Measurements from ENCODE around the gene AHNAK2.

Gene AHNAK2

DNA sequence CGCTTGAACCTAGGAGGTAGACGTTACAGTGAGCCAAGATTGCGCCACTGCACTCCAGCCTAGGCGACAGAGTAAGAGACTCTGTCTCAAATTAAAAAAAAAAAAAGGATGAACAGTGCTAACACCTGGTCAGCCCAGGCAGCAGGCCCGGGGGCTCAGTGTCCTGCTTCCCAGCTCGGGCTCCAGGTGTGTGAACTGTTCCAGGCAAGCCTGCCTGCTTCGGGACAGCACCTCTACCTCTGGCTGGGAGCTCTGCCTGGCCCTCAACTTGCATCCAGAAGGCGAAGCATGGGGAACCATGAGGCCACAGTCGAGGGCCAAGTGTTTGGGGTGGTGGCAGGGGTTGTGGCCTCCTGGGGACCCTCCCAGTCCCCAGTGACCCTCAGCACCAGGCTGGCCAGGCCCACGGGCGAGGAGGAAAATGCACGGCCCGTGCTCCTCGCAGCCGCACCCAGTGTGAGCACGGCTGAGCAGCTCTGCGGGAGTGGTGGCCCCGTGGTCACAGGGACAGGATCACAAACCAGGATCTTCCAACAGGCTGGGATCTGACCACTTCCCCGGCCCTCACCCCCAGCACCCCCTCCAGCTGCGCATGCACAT is 27.3 kb upstream of the AHNAK2 start:
- peaks cover 45% of the 10 kb centered on the region for H3K36me3 ChIP-seq (ENCODE audit: insufficient read depth, low read length)
- no peak overlapping the region for H3K27ac ChIP-seq (ENCODE audit: low read depth, low read length, poor library complexity, severe bottlenecking)
- H3K4me3 ChIP-seq (ENCODE audit: low read depth, low read length, poor library complexity, severe bottlenecking): no peak overlapping the region
- no peak overlapping the region for H3K9ac ChIP-seq (ENCODE audit: low read length)
- no peaks in the 10 kb centered on the region for H4K20me1 ChIP-seq (ENCODE audit: insufficient read depth, low read length)
- no peaks in the 10 kb centered on the region for H3K9me3 ChIP-seq (ENCODE audit: low read length)
- no peaks in the 10 kb centered on the region for H3F3A ChIP-seq (ENCODE audit: insufficient read depth, low read length)
- H3K27me3 ChIP-seq (ENCODE audit: insufficient read depth, low read length): no peaks in the 10 kb centered on the region
- TF ChIP-seq, protein P1, sequence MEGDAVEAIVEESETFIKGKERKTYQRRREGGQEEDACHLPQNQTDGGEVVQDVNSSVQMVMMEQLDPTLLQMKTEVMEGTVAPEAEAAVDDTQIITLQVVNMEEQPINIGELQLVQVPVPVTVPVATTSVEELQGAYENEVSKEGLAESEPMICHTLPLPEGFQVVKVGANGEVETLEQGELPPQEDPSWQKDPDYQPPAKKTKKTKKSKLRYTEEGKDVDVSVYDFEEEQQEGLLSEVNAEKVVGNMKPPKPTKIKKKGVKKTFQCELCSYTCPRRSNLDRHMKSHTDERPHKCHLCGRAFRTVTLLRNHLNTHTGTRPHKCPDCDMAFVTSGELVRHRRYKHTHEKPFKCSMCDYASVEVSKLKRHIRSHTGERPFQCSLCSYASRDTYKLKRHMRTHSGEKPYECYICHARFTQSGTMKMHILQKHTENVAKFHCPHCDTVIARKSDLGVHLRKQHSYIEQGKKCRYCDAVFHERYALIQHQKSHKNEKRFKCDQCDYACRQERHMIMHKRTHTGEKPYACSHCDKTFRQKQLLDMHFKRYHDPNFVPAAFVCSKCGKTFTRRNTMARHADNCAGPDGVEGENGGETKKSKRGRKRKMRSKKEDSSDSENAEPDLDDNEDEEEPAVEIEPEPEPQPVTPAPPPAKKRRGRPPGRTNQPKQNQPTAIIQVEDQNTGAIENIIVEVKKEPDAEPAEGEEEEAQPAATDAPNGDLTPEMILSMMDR (IDR thresholded peaks at IDR 0.05; ENCODE audit: low read length): no peak
- TF ChIP-seq EZH2 (IDR thresholded peaks at IDR 0.05; ENCODE audit: borderline replicate concordance, low read length): no peak
- H3K4me2 ChIP-seq (ENCODE audit: low read length): no peak overlapping the region
- H2AFZ ChIP-seq (ENCODE audit: low read length): no peak overlapping the region
- H3K9me2 ChIP-seq (ENCODE audit: low read depth, low read length): no peaks in the 10 kb centered on the region
- H3K79me2 ChIP-seq (ENCODE audit: insufficient read depth, low read length): peaks cover 13% of the 10 kb centered on the region
- H3K4me1 ChIP-seq (ENCODE audit: insufficient read depth, low read length, severe bottlenecking): no peaks in the 10 kb centered on the region

DNA sequence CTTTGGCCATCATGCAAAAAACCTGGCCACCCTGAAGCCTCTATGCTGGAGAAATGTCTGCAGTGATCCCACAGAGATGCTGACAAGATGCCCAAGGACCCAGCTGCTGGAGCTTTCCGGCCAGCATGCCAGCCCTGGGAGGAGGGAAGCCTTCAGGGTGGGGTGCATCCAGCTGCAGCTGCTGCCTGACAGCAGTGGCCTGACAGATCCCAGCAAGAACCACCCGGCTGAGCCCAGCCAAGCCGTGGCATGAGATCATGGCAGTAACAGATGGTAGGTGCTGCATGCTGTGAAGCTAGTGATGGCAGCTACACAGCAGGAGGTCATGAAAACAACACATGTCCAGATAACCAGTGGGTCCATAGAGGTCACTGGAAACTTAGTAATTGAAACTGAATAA is 21.2 kb upstream of the AHNAK2 start:
- H3K79me2 ChIP-seq (ENCODE audit: insufficient read depth, low read length): no peaks in the 10 kb centered on the region
- TF ChIP-seq, protein P1 (IDR thresholded peaks at IDR 0.05; ENCODE audit: low read length): no peak
- no peak for TF ChIP-seq EZH2 (IDR thresholded peaks at IDR 0.05; ENCODE audit: borderline replicate concordance, low read length)
- H3K36me3 ChIP-seq (ENCODE audit: insufficient read depth, low read length): 0 out of 2 replicates have a peak, but pooled peaks cover 3% of the 10 kb centered on the region
- no peak overlapping the region for H3K9ac ChIP-seq (ENCODE audit: low read length)
- no peak overlapping the region for H3K4me3 ChIP-seq (ENCODE audit: low read depth, low read length, poor library complexity, severe bottlenecking)
- H3K4me2 ChIP-seq (ENCODE audit: low read length): no peak overlapping the region
- no peaks in the 10 kb centered on the region for H3K27me3 ChIP-seq (ENCODE audit: insufficient read depth, low read length)
- no peak overlapping the region for H3K27ac ChIP-seq (ENCODE audit: low read depth, low read length, poor library complexity, severe bottlenecking)
- no peaks in the 10 kb centered on the region for H3K9me2 ChIP-seq (ENCODE audit: low read depth, low read length)
- no peaks in the 10 kb centered on the region for H4K20me1 ChIP-seq (ENCODE audit: insufficient read depth, low read length)
- no peak overlapping the region for H2AFZ ChIP-seq (ENCODE audit: low read length)
- H3F3A ChIP-seq (ENCODE audit: insufficient read depth, low read length): no peaks in the 10 kb centered on the region
- H3K4me1 ChIP-seq (ENCODE audit: insufficient read depth, low read length, severe bottlenecking): no peaks in the 10 kb centered on the region
- H3K9me3 ChIP-seq (ENCODE audit: low read length): no peaks in the 10 kb centered on the region

GRCh38 chr14:104998801-104999200 is 20.6 kb upstream of the AHNAK2 start:
- no peaks in the 10 kb centered on the region for H3K9me3 ChIP-seq (ENCODE audit: low read length)
- no peak overlapping the region for H3K9ac ChIP-seq (ENCODE audit: low read length)
- TF ChIP-seq EZH2 (IDR thresholded peaks at IDR 0.05; ENCODE audit: borderline replicate concordance, low read length): no peak
- TF ChIP-seq, protein P1 (IDR thresholded peaks at IDR 0.05; ENCODE audit: low read length): no peak
- H2AFZ ChIP-seq (ENCODE audit: low read length): no peak overlapping the region
- H3K4me3 ChIP-seq (ENCODE audit: low read depth, low read length, poor library complexity, severe bottlenecking): no peak overlapping the region
- H3K4me1 ChIP-seq (ENCODE audit: insufficient read depth, low read length, severe bottlenecking): peaks cover 2% of the 10 kb centered on the region
- H3K27me3 ChIP-seq (ENCODE audit: insufficient read depth, low read length): no peaks in the 10 kb centered on the region
- no peaks in the 10 kb centered on the region for H4K20me1 ChIP-seq (ENCODE audit: insufficient read depth, low read length)
- no peaks in the 10 kb centered on the region for H3K9me2 ChIP-seq (ENCODE audit: low read depth, low read length)
- H3K27ac ChIP-seq (ENCODE audit: low read depth, low read length, poor library complexity, severe bottlenecking): no peak overlapping the region
- H3K4me2 ChIP-seq (ENCODE audit: low read length): no peak overlapping the region
- H3K79me2 ChIP-seq (ENCODE audit: insufficient read depth, low read length): no peaks in the 10 kb centered on the region
- no peaks in the 10 kb centered on the region for H3F3A ChIP-seq (ENCODE audit: insufficient read depth, low read length)
- 0 out of 2 replicates have a peak, but pooled peaks cover 3% of the 10 kb centered on the region for H3K36me3 ChIP-seq (ENCODE audit: insufficient read depth, low read length)
